HuH-7.5 (cell line): ENCODE results near the gene ZNF606.
A peak's percentile ranks its signal among the peaks of the same experiment; 100 is the strongest.

Source experiments
- DNase-seq: peaks from one replicate; pipeline ENCODE4 v3.0.0; 2011; ENCODE audit warnings: low spot score

Gene ZNF606

DNA sequence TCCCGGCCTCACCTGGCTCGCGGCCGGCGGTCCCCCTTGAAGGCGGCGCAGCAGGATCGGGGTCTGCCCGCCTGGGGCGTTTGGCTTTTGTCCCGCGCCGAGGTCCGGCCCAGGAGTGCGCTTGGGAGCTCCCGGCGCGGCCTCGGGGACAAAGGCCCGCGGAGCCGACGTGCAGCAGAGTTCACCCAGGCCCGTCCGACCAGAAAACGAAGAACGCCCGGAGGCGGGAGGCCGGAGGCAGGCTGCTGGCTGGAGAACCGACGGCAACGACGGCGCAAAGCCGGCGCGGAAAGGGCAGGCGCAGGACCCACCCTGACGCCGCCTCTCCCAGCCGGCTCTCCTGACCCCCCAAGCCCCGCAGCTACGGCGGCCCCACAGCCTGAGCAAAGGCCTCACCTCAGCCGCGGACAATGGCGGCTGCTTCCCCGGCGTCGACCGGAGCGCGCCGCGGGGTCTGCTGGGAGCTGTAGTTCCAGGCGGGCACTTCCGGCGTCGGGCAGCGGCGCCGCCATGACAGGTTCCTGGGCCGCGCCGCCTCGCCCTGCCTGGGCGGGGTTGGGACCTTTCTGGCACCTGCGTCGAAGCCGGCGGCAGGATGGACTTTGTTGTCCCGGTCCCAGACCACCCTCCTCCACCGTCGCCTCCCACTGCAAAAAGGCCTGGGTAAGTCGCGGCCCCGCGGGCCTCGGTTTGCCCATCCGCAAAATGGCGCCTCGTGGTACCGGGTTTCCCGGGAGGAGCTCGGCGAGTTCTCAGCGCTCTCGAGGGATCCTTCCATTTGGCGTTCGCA, at the start of gene ZNF606:
Gene ZNF606 (minus strand): TSS at position 437 of the 790 bp plus-strand sequence. CDS start 1,501 bp downstream, outside the sequence.
- DNase-seq: peak; percentile 93

DNA sequence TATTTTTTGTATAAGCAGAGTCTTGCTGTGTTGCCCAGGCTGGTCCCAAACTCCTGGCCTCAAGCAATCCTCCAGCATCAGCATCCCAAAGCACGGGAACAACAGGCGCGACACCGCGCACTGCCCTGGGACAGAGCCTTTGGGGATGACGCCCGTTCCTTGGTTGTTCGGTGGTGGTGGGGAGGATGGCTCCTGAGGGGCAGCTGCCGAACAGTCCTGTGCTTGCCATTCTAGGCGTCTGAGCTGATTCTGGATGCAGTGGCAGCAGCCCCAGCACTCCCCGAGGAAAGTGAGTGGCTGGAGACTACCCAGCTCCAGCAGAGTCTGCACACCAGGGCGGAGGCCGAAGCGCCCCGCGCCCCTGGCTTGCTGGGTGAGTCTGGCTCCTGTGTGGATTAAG, 49.6 kb upstream of the ZNF606 start:
- no peak for DNase-seq

DNA sequence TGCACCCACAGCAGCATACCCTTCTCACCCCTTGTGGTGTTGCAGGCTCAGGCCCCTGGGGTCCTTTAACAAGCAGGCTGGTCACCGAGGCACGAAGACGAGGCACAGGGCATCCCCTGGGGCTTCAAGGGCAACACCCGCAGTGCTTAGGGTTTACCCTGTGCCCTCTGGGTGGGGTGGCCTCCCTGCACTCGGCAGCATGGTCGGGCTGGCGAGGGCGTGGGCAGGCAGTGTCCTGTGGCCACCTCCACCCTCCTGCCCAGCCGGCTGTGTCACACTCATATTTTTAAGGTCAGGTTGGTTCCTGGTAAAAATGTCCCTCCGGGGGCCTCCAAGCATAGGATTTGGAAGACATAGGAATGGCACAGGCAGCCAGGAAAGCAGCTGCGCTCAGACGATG, 45.1 kb upstream of the ZNF606 start:
- no peak for DNase-seq

DNA sequence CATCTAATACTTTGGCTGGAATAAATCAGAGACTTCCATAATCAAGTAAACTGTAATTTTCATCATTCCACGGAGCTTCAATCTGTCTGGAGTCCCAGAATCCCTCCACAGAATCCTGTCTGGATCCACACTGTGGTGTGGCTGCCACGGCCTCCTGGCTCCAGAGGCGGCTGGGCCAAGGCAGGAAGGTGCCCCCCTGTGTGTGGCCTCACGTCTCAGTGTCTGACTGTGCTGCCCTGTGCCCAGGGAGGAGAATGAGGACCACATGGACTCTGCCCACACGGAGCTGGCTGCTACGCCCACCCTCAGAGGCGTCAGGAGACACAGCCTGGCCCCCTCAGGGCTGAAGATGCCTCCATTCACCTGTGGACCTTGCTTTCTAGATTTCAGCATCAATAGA, 44.2 kb upstream of the ZNF606 start:
- no peak for DNase-seq

DNA sequence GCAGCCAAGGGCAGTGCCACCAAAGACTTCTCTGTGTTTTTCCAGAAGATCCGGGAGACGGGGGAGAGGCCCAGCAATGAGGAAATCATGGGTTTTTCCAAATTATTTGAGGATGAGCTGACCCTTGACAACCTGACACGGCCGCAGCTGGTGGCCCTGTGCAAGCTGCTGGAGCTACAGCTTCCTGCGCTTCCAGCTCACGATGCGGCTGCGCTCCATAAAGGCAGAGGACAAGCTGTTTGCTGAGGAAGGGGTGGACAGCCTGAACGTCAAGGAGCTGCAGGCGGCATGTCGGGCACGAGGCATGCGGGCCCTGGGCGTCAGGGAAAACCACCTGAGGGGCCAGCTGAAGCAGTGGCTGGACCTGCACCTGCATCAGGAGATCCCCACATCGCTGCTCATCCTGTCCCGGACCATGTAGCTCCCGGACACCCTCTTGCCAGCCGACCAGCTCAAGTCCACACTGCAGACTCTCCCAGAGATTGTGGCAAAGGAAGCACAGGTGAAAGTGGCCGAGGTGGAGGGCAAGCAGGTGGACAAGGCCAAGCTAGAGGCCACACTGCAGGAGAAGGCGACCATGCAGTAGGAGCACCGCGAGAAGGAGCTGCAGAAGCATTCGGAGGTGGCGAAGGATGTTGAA, 42.9 kb upstream of the ZNF606 start:
- DNase-seq: no peak

DNA sequence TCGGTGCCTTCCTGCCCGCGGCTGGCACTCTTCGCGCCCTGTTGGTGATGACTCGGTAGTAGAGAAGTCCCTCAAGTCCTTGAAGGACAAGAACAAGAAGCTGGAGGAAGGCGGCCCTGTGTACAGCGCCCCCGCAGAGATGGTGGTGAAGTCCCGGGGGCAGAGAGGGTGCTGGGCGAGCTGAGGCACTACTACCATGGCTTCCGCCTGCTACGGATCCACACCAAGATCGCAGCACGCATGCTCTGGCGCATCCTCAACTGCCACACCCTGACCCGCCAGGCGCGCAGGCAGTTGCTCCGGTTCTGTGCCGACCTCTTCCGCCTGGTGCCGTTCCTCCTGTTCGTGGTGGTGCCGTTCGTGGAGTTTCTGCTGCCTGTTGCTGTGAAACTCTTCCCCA, 42.3 kb upstream of the ZNF606 start:
- no peak for DNase-seq

DNA sequence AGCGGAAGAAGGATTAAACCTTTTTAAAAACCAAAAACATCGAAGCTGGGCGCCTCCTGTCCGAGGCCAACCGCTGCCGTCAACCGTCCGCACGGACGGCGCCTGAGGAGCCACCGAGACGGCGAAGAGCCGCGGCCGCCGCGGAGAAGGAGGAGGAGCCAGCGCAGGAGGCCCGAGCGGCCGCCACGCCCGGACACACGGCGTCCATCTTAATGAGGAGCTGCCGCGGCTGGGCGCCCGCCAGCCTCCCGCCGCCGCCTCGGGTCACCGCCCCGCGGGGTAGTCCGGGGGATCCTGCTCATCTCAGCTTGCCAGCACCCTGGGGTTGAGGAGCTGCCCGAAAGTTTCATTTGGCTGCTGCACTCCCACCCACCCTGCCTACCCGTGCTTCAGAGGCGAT, 41.8 kb upstream of the ZNF606 start:
- no peak for DNase-seq

DNA sequence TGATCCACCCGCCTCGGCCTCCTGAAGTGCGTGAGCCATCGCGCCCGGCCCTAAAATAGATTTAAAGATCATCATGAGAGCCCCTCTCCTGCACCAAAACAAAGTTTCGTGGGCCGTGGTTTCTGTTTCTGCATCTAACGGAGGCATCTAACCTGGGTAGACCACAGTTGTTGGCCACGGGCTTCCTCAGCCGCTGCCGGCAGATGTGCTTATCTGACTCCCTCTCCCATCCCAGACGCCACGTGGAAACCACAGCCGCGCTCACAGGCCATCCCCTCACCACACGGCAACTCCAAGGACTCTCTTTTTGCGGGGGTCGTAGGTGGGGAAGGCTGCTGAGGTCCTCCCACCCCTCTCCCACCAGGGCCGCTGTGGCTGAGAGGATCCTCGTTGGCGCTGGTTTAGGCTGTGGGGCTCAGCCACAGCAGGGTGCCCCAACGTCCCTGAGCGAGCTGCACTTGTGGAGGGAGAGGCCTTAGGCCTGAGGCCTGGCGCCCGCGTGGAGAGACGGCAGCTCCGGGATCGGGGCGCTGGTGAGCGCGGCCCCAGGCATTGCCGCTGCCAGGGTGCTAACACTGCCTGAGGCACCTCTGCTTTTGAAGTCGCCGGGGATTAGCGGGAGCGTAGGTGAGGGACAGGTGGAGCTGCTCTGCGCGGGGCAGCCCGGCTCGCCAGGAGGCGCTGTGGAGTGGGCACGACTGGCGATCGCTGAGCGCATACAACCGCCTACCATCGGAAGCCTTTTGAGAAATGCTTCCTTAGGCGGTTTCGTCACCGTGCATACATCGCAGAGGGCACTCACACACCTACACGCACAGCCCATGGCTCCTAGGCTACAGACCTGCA, 40.1 kb upstream of the ZNF606 start:
- DNase-seq: no peak

DNA sequence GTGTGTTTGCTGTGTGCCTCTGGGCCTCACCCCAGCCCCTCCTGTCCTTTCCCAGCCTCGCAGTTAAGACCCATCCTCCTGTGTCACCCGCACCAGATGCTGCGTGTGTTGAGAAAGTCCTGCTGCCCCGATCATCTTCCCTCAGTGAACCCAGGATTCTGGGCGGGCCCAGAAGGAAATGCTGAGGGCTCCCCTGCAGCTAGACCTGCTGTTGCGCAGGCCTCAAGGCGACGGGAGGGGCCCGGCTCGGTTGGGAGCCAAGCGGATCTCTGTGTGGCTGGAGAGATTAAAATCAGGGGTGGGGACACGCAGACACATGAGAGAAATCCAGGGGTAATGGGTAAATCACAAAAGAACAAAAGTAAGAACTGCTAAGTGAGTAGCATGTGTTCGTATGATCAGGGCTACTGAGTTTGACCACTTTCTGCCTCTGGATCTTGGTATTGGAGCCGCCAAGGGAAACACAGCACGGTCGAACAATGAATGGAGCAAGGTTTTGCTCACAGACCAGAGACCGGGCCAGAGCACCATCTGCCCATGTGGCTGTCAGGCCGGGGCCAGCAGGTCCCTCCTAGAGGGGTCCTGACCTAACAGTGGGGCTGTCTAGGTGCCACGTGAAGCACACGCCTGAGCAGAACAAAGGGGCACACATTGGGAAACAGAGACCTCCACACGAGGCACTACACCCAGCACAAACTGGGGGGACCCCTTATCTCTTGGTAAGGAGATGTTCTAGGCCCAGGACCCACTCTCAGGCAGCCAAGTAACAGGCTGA, 38.3 kb upstream of the ZNF606 start:
- DNase-seq: no peak

DNA sequence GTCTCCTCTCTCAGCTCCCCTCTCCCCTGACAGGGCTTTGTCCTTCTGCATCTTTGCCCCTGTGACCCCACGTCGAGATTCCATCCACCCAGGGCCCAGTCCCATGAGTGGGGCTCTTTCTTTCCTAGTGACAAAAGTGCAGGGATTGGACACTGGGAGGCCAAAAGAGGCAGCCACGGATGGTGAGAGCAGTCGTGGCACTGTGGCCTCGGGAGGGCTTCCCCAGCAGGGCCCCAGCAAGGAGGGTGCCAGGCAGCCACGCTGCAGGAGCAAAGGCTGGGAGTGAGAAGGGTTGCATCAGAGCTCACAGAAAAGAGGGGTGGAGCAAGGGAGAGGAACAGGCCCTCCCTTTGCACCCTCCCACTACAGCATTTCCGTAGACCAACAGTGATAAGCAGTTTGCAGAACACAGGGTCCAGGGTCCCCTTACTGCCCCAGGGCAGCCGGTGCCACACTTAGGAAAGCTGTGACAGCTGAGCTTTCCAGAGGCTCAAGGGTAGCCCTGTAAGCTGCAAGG, 36.1 kb upstream of the ZNF606 start:
- no peak for DNase-seq

DNA sequence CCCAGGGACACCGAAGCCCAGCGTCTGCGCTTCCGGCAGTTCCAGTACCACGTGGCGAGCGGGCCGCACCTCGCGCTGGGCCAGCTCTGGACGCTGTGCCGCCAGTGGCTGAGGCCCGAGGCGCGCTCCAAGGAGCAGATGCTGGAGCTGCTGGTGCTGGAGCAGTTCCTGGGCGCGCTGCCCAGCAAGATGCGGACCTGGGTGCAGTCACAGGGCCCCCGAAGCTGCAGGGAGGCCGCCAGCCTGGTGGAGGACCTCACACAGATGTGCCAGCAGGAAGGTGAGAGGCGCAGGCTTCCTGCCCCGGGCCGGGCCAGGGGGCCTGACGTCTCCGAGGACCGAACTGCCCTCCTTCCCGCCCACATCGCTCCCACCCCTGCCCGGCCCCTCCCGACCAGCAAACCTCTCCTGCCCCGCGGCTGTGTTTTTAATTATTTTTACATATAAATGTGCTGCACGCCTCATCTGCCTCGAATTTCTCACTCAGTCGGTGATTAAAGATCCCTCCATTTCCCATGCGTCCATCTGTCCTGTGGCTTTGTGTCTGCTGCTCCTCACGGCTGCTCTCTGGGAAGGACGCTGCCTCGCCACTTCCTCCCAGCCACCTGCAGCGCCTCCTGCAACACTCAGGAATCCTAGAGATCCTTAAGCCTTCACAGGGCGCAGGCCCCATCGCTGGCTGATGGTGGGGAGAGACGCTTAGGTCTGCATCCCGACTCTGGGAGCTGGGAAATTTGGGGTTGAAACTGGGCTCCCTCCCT, 35.5 kb upstream of the ZNF606 start:
- no peak for DNase-seq

DNA sequence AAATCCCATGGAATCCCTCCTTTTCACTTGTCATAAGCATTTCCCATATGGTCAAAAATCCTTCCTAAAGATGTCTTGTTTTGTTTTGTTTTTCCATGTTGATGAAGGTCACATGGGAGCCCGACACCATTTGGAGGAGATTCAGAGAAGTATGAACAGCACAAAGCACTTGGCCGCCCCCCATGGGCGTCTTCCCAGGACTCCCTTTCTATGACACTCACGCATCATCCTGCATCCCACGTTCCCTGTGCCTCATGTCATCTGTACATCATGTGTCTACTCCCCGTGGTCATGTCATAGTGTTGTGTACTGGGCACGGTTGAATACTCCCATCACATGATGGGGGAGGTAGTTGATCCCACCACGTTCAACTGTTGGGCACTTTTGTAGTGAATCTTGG, 33.2 kb upstream of the ZNF606 start:
- DNase-seq: no peak

DNA sequence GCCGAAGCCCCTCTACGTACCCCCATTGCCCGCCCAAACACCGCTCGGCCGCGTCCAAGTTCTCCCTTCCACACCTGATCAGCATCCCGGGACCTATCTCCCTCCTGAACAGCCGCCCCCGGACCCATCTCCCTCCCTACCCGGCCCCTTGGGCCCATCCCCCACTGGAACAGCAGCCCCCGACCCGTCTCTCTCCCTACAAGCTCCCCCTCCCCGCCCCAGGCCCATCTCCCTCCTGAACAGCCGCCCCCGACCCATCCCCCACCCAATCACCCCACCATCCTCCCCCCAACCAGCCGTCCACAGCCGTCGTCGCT, 31.8 kb upstream of the ZNF606 start:
- DNase-seq: no peak

DNA sequence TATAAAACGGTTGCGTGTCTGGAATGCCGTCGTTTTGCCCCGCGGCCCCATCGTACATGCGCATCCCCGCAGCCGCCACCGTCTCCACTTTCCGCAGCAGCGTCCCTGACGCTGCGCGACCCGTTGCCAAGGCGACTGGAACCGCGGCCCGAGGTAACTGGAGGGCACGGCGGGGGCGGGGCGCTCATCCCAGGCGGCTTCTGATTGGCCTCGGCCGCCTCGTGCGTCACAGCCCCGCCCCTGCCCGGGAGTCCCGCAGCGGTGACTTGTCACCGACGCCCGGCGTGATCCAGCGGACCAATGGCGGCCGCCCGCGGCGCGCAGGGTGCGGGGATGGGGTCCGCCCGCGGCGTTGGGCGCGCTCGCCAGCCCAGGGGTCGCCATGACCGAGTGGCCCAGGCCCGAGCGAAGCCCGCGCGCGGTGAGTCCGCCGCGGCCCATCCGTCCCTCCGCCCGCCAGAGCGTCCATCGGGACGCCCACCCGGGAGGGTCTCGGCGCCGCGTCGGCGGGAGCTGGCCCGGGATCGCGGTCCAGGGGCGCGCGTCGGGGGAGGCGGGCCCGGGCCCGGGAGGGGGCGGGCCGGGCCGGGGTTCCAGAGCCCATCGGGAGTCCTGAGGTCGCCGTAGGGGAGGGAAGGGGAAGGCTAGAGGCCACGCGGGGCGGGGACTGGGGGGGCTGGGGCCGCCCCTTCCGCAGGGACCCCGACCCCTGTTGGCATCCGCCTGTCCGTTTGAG, 31.3 kb upstream of the ZNF606 start, which contains the start of gene ZSCAN1:
Gene ZSCAN1 (plus strand): TSS at position 285 of the 736 bp plus-strand sequence. CDS start 3,812 bp downstream, outside the sequence.
- DNase-seq: no peak

DNA sequence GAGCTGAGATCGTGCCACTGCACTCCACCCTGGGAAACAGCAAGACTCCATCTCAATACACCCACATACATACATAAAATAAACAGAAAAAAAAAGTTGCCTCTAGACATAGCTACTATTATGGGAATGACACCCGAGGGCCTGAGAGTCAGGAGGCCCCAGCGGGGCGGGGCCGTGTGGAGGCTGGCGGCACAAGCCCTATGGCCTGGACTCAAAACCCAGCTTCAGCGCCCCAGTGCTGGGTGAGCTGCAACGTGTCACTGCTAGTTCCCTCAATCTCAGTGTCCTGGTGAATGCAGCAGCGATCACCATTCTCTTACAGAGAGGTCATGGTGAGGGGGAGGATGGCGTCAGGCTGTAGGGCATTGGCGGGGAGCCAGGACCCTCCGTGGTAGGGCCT, 22.0 kb upstream of the ZNF606 start:
- DNase-seq: no peak

DNA sequence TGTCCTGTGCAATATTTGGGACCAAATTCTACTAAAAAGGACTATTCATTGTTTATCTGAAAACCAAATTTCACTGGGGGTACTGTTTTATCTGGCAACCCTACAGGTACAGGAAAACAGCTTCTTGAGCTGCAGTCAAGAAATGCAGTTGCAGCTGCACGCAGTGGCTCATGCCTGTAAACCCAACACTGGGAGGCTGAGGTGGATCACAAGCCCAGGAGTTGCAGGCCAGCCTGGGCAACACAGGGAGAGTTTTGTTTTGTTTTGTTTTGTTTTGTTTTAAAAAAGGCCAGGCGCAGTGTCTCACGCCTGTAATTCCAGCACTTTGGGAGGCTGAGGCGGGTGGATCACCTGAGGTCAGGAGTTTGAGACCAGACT, 19.7 kb upstream of the ZNF606 start:
- no peak for DNase-seq

DNA sequence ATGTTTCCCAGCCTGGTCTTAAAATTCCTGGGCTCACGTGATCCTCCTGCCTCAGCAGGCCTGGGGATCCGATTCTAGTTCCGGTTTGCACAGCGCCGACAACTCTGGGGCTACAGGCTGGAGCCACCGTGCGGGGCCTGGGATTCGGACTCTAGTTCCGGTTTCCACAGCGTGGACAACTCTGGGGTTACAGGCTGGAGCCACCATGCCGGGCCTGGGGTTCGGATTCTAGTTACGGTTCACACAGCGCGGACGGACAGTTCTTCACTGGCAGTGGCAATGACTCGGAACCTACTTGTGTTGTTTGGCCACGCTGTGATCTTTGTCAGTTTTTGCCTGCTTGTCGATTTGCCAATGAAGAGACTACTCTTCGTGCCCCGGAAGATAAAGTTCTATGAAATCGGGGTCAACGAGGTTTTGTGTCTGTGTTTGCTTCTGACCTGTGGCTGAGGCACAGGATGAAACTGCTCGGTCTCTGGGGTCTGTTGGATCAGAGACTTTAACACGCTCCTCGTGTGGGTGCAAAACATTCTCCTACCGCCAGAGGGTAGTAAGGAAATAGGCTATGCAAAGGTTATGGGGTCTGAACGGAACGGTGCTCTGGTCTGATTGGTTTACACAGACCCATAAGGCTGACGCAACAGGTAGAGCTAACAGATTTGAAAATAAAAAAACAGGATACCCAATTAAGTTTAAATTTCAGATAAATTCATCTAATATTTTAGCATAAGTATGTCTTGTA, 19.1 kb upstream of the ZNF606 start:
- DNase-seq: peak; percentile 67

DNA sequence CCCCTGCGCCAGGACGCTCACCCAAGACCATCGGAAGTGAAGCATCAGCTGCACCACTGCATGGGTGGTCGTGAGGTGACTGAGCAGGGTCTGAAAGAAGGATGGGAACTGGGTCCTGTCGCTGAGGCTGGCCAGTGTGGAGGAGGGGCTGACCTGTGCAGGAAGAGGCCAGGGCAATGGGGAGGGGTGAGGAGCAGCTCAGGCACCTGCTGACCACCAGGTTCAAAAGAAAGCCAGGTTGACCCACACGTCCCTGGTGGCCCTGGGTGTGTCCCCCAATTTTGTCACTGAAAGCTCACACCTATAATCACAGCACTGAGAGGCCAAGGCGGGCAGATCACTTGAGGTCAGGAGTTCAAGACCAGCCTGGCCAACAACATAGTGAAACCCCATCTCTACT, 17.5 kb upstream of the ZNF606 start:
- DNase-seq: no peak

DNA sequence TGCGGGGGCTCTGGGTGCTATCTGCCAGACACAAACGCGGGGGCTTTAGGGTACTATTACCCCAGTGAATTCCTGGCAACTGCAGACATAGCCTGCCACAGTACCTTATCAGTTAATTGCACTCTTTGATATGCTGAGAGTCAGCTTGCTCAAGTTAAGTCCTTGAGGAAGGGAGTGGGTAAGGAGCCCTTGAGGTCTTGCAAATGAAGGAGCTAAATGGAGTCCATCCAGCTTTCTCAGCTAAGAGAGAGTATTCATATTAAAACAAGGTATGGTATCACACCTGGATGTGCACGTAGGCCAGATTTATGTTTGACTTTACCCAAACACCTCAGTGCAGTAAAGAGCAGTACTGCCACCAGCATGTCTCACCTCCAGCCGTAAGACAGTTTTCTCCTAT, 11.5 kb upstream of the ZNF606 start:
- DNase-seq: no peak

DNA sequence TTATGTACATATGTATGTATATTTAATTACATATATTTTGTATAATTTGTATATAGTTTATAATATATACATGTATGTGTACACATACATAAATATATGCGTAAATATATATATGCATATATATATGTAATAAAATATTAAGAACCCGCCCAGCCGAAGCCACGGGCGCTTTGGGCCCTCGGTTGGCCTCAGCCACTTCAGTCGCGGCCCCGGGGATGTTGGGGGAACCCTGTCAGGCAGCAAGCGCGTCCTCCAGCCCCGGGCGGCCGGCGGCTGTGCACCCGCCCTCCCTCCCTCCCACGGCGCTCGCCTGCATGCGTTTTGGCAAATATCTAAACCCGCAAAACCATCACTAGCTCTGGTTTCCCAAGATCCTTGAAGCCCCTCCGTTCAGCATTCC, 7.9 kb upstream of the ZNF606 start:
- DNase-seq: no peak
